Stimulated activated CD8-positive, alpha-beta memory T cell treated with anti-CD3 and anti-CD28 coated beads, Interleukin-12 subunit alpha, Interleukin-12 subunit beta, amount 100 ng/mL, for 1 hour (primary cell): ENCODE measurements around the gene GREB1.

ENCODE experiments used
- DNase-seq: peaks from one replicate; pipeline ENCODE4 v3.0.0-alpha.2; 2020; ENCODE audit warnings: low read depth

GREB1 gene

GRCh38 chr2:11681722-11682589, 148.1 kb downstream of the GREB1 start:
- DNase-seq, result no peak

GRCh38 chr2:11682590-11682915, 148.7 kb downstream of the GREB1 start:
- DNase-seq, result no peak

GRCh38 chr2:11683476-11683875, 149.6 kb downstream of the GREB1 start:
- no peak for DNase-seq

GRCh38 chr2:11683966-11684365, 150.1 kb downstream of the GREB1 start:
- DNase-seq, result no peak

GRCh38 chr2:11684894-11685460, 151.1 kb downstream of the GREB1 start:
- DNase-seq, result no peak

- DNase-seq, result no peak
Observed at GRCh38 chr2:11685906-11686470, 152.1 kb downstream of the GREB1 start.

GRCh38 chr2:11687736-11688135, 153.9 kb downstream of the GREB1 start:
- DNase-seq, result no peak

- peak; percentile 67 for DNase-seq
Observed at GRCh38 chr2:11688222-11689069, 154.6 kb downstream of the GREB1 start.

- no peak for DNase-seq
Observed at GRCh38 chr2:11691076-11691660, 157.3 kb downstream of the GREB1 start.
